ENCODE results near the gene FAAH. TPM values are rescaled to one million over a fixed set of nuclear protein-coding genes. Genes with fewer than 3 reads are reported as not detected.
A peak's percentile ranks its signal among the peaks of the same experiment; 100 is the strongest.

The FAAH gene
- polyA plus RNA-seq, 1 of the 3 experiments (the other 2 are of a cell fraction) = 1.2 TPM

DNA sequence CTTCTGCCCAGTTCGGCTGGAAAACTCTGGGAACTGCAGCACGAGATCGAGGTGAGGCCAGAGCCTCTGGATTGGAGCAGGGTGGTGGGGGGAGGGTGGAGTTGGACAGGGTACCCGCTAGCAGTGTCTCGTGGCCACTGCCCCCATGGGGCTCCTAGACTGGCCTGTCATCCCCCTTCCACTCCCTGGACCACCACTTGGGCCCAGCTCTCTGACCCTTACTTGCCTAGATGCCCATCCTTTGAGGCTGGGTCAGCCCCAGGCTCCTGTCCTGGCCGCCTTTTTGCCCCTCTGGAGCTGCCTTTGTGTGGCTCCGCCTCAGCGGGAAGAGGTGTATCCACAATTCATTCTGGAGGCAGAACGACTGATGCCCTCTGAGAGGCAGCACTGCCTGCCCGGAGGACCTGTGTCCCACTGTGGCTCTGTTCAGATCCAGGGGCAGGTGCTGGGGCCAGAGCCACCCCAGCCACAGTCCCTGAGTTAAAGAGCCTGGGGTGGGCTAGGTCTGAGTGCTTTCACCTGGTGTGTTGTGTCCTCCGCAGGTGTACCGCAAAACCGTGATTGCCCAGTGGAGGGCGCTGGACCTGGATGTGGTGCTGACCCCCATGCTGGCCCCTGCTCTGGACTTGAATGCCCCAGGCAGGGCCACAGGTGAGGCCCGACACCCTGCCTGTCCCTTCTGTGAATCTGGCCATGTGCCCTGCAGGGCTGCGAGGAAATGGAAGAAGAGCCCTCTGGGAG, 17.7 kb downstream of the FAAH start:
- Histone ChIP-seq H3K4me3 (ENCODE audit: low read depth in 2 of 2, low read length in 1 of 2) (no peak overlapping the region; a peak in 1 of 4 replicates), H2AFZ (ENCODE audit: low read depth) (no peak overlapping the region), H3K27ac (ENCODE audit: low read depth in 2 of 2, low read length in 1 of 2) (no peak overlapping the region), H3K4me1 (ENCODE audit: control insufficient read depth in 1 of 2, insufficient read depth in 2 of 2, low read depth in 1 of 2, low read length in 1 of 2) (no peaks in the 10 kb centered on the region; a peak in 1 of 4 replicates), H3K79me2 (ENCODE audit: insufficient read depth) (no peaks in the 10 kb centered on the region), H3K9me2 (no peaks in the 10 kb centered on the region), H3F3A (replicated peaks; ENCODE audit: insufficient read depth) (no peaks in the 10 kb centered on the region), H3K4me2 (no peak overlapping the region), H3K9me3 (no peaks in the 10 kb centered on the region), H4K20me1 (ENCODE audit: insufficient read depth) (no peaks in the 10 kb centered on the region), H3K36me3 (replicated peaks in 1 of 2; ENCODE audit: control insufficient read depth in 1 of 2, insufficient read depth in 2 of 2, low read length in 1 of 2) (no peaks in the 10 kb centered on the region), H3K27me3 (ENCODE audit: insufficient read depth) (no peaks in the 10 kb centered on the region), H3K9ac (no peak overlapping the region)
- CTCF ChIA-PET = interaction anchor here (0.5 to 0.9 kb wide), 2 partner anchors 123 to 1012 kb away, joined by 3 read pairs; no protein-coding TSS in a partner anchor
- POLR2A ChIA-PET = no interaction called here
- peak; percentile 51 for DNase-seq
- WGBS (ENCODE audit: low lambda C conversion rate) = 83% methylated on average over 2 of the region's 16 CpGs
- TF ChIP-seq GATA2 (CRISPR knock-in tag; IDR thresholded peaks at IDR 0.05) (no peak), CHD2 (IDR thresholded peaks at IDR 0.05; ENCODE audit: low read length, partially characterized antibody) (no peak)
- TF ChIP-seq, protein P1, sequence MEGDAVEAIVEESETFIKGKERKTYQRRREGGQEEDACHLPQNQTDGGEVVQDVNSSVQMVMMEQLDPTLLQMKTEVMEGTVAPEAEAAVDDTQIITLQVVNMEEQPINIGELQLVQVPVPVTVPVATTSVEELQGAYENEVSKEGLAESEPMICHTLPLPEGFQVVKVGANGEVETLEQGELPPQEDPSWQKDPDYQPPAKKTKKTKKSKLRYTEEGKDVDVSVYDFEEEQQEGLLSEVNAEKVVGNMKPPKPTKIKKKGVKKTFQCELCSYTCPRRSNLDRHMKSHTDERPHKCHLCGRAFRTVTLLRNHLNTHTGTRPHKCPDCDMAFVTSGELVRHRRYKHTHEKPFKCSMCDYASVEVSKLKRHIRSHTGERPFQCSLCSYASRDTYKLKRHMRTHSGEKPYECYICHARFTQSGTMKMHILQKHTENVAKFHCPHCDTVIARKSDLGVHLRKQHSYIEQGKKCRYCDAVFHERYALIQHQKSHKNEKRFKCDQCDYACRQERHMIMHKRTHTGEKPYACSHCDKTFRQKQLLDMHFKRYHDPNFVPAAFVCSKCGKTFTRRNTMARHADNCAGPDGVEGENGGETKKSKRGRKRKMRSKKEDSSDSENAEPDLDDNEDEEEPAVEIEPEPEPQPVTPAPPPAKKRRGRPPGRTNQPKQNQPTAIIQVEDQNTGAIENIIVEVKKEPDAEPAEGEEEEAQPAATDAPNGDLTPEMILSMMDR (IDR thresholded peaks at IDR 0.05) = peak; percentile 54
- TF ChIP-seq, protein P2, sequence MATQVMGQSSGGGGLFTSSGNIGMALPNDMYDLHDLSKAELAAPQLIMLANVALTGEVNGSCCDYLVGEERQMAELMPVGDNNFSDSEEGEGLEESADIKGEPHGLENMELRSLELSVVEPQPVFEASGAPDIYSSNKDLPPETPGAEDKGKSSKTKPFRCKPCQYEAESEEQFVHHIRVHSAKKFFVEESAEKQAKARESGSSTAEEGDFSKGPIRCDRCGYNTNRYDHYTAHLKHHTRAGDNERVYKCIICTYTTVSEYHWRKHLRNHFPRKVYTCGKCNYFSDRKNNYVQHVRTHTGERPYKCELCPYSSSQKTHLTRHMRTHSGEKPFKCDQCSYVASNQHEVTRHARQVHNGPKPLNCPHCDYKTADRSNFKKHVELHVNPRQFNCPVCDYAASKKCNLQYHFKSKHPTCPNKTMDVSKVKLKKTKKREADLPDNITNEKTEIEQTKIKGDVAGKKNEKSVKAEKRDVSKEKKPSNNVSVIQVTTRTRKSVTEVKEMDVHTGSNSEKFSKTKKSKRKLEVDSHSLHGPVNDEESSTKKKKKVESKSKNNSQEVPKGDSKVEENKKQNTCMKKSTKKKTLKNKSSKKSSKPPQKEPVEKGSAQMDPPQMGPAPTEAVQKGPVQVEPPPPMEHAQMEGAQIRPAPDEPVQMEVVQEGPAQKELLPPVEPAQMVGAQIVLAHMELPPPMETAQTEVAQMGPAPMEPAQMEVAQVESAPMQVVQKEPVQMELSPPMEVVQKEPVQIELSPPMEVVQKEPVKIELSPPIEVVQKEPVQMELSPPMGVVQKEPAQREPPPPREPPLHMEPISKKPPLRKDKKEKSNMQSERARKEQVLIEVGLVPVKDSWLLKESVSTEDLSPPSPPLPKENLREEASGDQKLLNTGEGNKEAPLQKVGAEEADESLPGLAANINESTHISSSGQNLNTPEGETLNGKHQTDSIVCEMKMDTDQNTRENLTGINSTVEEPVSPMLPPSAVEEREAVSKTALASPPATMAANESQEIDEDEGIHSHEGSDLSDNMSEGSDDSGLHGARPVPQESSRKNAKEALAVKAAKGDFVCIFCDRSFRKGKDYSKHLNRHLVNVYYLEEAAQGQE (IDR thresholded peaks at IDR 0.05; ENCODE audit: low read depth, low read length) = no peak

DNA sequence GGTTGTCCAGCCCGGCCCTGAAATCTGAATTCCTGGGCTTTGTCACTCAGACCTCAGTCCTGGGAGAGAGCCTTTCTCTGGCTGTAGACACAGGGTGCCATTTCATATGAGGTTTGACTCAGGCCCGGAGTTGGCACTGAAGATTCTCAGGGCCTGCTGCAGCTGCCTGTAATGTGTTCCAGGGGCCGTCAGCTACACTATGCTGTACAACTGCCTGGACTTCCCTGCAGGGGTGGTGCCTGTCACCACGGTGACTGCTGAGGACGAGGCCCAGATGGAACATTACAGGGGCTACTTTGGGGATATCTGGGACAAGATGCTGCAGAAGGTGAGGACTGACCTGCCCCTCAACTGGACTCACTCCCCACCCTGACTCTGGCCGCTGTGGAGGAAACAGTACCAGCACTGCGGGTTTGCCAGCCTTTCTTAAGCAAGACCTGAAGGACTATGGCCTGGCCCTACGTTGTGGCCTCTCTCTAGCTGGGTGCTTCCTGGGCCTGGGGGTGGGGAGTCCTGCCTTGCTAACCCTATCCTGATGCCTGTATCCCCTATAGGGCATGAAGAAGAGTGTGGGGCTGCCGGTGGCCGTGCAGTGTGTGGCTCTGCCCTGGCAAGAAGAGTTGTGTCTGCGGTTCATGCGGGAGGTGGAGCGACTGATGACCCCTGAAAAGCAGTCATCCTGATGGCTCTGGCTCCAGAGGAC, 18.9 kb downstream of the FAAH start:
- CTCF ChIA-PET = interaction anchor here (0.9 to 2.4 kb wide), 7 partner anchors 10 to 135 kb away, joined by 3 to 5 read pairs (median 4); no protein-coding TSS in a partner anchor

More for the DNA sequence above, 18.9 kb downstream of the FAAH start:
- no peak for TF ChIP-seq RXRA (IDR thresholded peaks at IDR 0.05; ENCODE audit: borderline replicate concordance, low read depth)
- no peak for TF ChIP-seq SIN3A (IDR thresholded peaks at IDR 0.05; ENCODE audit: borderline replicate concordance, low read depth, low read length)
- no peak for TF ChIP-seq FOXM1 (IDR thresholded peaks at IDR 0.05; ENCODE audit: low read depth)
- TF ChIP-seq TEAD4 (IDR thresholded peaks at IDR 0.05; ENCODE audit: borderline replicate concordance, insufficient read depth) = no peak
- TF ChIP-seq POLR2AphosphoS5 (IDR thresholded peaks at IDR 0.05; ENCODE audit: low read depth, low read length) = no peak
- no peaks in the 10 kb centered on the region for H3F3A ChIP-seq (replicated peaks; ENCODE audit: insufficient read depth)
- H3K9me3 ChIP-seq = no peaks in the 10 kb centered on the region
- no peak overlapping the region for H3K4me2 ChIP-seq
- 74% methylated on average over 6 of the region's 13 CpGs for WGBS (ENCODE audit: low lambda C conversion rate)
- H3K36me3 ChIP-seq (replicated peaks in 1 of 2; ENCODE audit: control insufficient read depth in 1 of 2, insufficient read depth in 2 of 2, low read length in 1 of 2) = no peaks in the 10 kb centered on the region
- no peaks in the 10 kb centered on the region for H3K79me2 ChIP-seq (ENCODE audit: insufficient read depth)
- H3K27ac ChIP-seq (ENCODE audit: low read depth in 2 of 2, low read length in 1 of 2) = no peak overlapping the region
- DNase-seq = no peak
- H3K4me1 ChIP-seq (ENCODE audit: control insufficient read depth in 1 of 2, insufficient read depth in 2 of 2, low read depth in 1 of 2, low read length in 1 of 2) = no peaks in the 10 kb centered on the region; a peak in 1 of 4 replicates
- no peaks in the 10 kb centered on the region for H3K27me3 ChIP-seq (ENCODE audit: insufficient read depth)
- no peaks in the 10 kb centered on the region for H4K20me1 ChIP-seq (ENCODE audit: insufficient read depth)
- POLR2A ChIA-PET = no interaction called here
- no peak overlapping the region for H2AFZ ChIP-seq (ENCODE audit: low read depth)
- no peak overlapping the region for H3K9ac ChIP-seq
- no peaks in the 10 kb centered on the region for H3K9me2 ChIP-seq
- no peak overlapping the region for H3K4me3 ChIP-seq (ENCODE audit: low read depth in 2 of 2, low read length in 1 of 2)
